Measurements from ENCODE around the gene ZSCAN21.

The ZSCAN21 gene

DNA sequence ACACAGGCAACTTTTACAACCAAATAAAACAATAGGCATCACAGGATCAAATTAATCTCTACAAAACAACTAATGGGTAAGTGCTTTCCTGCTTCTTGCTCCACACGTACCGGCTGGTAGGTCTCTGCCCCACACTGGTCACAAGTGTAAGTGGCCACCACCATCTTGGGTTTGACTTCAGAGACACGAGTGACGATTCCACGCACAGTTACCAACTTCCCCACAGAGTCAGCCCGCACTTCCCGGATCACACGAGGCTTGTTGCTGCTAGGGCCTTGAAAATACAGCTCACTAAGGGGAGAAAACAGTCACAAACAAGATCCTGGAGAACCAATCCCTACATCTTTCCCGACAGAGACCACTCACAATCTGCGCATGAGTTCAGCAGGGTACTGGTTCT lies 49.3 kb downstream of the ZSCAN21 start:
- DNase-seq (ENCODE audit: low read depth in 1 of 2, low spot score in 1 of 2): no peak

DNA sequence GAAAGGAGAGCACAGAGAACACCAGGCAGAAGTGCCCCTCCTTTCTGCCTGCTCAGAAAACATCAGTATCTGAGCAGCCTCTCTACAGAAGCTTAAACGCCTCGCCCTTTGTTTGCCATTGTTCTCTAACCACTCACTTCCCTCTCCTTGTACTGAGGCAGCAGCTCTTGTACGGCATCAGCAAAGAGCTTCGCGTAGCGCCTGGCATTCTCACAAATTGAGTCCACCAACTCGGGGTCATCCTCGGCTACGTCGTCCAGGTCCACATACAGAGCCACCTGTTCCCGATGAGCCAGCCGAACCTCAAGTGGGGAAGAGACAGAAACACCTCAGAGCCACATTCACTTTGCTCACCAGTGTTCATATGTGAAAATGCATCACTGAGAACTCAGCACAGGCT lies 49.9 kb downstream of the ZSCAN21 start:
- DNase-seq (ENCODE audit: low read depth in 1 of 2, low spot score in 1 of 2): no peak

DNA sequence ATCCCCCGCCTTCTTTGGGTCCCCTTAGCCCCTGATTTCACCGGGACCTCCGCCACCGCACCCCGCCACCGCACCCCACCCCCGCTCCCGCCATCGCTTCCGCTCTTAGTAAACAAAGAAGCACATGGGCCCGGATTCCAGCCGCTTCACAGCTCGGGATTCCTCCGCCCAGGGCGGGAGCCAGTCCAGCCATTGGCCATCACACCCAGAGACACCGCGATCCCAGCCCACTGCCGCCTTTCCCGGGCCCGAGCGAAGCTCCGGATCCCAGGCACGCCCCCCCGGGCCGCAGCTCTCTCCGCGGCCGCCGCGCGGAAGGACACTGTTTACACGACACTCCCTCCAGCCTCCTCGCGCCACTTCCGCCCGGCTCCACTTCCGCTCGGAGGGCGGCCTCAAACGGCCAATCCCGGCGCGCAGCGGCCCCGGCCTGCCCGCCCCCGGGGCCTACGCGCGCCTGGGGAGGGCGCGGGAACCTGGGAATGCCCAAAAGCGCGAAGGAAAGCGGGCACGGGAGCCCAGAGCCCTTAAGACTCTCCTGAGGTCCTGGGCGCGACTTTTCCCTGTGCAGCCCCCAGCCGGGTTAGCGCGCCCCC lies 50.9 kb downstream of the ZSCAN21 start:
- peak; percentile 72 to 79 for DNase-seq (ENCODE audit: low read depth in 1 of 2, low spot score in 1 of 2)

DNA sequence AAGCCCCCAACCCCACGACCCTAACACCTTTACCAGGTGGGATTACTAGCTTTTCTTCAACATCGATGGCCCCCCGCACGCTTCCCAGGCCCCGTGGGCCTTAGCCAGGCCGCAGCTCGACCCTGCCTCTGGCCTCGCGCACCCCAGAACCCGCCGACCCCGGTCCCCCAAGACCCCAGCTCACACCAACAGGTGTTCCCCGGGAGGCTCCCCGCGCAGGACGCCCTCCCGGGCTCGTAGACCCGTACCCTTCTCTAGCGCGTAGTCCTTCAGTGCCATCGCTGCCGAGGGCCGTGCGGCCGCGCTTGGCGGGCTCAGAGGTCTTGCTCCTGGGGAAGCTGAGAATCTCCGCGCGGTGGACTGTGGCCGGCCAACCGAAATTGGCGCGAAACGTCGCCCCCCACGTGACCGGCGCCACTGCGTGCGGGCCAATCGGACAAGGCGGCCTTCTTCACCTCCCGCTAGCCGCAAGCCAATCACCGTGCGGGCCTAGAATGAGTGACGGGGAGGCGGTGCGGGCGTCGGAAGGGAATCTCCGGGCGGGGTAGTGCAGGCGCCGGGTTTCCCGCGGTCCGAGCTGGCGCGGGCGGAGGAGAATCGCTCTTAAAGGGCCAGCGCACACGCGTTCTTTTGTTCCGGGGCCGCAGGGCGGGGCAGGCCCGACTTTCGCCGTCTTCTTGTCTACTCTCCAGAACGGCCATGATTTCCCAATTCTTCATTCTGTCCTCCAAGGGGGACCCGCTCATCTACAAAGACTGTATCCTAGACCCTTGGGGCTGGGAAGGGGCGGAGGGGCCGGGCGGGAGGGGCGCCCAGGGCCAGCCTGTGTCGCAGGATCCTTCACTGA lies 51.7 kb downstream of the ZSCAN21 start, which contains the start of the genes AP4M1 and MCM7:
TSS of gene AP4M1 (plus strand) at position 628 of the 847 bp plus-strand sequence. CDS start at position 700, 72 bp downstream.
TSS of gene MCM7 (minus strand) at position 382 of the 847 bp plus-strand sequence. CDS start at position 279, 103 bp downstream.
- DNase-seq (ENCODE audit: low read depth in 1 of 2, low spot score in 1 of 2): peak; percentile 88 to 91

DNA sequence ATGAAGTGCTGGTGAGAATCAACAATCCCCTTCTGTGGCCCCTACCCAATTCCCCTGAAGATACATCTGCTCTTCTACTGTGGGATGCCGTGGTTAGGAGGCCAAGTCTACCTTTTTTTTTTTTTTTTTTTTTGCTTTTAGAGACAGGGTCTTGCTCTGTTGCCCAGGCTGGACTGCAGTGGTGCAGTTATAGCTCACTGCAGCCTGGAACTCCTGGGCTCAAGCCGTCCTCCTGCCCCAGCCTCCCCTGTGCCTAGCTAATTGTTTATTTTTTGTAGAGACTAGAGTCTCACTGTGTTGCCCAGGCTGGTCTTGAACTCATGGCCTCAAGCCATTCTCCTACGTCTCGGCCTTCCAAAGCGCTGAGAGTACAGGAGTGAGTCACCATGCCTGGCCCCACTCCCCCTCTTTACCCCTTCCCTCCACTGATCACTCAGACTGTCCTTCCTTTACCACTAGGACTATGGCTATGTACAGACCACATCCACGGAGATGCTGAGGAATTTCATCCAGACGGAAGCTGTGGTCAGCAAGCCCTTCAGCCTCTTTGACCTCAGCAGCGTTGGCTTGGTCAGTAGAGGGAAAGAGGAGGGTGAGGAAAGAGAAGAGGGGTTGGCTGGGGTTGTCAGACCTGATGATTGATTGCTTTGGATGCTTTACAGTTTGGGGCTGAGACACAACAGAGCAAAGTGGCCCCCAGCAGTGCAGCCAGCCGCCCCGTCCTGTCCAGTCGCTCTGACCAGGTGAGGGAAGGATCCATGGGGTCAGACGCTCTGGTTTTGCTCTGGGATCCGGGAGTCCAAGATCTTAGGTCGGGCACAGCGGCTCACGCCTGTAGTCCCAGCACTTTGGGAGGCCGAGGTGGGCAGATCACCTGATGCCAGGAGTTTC lies 53.6 kb downstream of the ZSCAN21 start:
- no peak for DNase-seq (ENCODE audit: low read depth in 1 of 2, low spot score in 1 of 2)

DNA sequence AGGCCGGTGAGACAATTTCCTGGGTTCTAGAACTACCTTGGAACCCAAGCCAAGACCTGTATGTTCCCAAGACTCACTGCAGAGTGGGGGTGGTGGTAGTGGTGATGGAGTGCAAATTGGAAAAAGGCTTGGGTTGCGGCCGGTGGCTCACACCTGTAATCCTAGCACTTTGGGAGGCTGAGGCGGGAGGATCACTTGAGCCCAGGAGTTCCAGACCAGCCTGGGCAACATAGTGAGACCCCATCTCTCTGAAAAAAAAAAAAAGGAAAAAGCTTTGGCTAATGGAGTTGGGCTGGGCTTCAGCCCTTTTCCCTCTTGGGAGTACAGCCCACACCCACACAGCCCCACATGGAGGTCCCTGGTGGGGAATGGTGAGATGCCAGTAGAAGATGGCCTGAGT lies 56.0 kb downstream of the ZSCAN21 start:
- no peak for DNase-seq (ENCODE audit: low read depth in 1 of 2, low spot score in 1 of 2)

DNA sequence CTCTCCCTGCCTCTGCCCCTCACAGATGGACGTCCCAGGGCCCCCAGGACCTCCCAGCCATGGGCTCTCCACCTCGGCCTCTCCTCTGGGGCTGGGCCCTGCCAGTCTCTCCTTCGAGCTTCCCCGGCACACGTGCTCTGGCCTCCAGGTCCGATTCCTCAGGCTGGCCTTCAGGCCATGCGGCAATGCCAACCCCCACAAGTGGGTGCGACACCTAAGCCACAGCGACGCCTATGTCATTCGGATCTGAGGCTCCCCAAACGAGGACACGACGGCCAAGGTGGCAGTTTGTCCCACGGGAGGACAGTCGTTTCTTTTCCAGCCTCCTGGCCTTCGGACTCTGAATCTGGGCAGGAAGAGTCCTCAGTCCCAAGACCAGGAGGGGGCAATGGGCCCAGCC lies 57.1 kb downstream of the ZSCAN21 start:
- no peak for DNase-seq (ENCODE audit: low read depth in 1 of 2, low spot score in 1 of 2)

DNA sequence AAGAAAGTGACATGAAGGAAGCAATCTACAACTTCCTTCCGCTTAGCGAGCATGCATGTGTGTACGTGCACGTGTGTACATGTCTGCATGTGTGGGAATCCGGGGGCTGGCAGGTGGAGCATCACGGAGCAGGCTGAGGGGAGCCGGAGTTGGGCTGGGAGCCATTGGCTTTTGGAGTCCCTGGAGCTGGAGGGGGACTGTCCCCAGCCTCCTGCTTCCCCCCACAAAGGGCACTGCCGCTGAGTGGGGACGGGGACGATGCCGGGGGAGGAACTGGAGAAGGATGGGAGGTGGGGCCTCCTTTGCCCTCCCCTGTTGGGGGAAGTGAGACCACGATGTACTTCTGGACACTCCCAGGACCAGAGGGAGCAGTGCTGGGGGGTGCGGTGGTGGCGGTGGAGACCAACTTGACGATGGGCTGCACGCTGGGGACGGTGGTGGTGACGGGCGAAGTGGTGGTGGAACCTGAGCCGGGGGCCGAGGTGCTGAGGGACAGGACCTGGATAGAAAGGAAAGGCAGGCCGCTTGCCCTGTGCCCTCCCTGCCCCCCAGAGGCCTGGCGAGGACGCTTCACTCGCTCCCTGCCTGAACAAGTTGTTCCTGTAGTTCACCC lies 57.7 kb downstream of the ZSCAN21 start:
- no peak for DNase-seq (ENCODE audit: low read depth in 1 of 2, low spot score in 1 of 2)

DNA sequence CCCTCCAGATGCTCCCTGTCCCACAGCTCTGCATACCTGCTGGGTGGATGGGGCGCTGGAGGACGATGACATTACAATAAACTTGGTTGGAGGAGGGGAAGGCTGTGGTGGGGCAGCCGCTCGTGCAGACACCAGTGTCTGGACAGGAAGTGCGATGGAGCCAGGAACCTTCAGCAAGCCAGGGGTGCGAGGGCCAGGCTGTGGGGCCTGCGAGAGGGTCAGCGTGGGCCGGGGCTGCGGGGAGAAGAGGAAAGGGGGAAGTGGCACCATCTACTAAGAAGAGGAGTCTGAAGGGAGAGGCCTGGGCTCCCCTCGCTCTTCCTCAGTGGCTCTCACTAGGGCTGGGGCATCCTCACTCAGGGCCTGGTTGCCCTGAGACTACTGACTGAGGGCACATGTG lies 58.3 kb downstream of the ZSCAN21 start:
- no peak for DNase-seq (ENCODE audit: low read depth in 1 of 2, low spot score in 1 of 2)

DNA sequence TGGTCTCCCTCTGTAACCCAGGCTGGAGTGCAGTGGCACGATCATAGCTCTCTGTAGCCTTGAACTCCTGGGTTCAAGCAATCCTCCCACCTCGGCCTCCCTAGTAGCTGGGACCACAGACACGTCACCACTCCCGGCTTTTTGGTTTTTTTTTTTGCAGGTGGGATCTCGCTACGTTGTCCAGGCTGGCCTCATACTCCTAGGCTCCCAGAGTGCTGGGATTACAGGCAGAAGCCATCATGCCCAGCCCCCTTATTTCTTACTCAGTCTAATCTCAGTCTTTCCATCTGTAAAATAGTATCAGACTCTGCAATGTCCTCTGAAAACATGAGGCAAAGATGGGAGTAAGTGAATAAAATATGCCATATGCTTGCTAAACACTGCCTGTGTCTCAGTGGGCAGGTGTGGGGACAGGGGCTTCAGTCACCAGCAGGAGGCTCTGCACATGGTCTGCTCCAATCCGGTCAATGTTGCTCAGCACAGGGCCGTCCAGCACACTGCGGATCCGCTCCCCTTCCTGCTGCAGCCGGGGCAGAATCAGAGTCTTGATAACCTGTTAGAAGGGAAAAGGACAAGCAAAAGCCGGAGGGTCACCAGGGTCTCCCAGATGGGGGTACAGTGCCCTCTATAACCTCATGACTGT lies 60.1 kb downstream of the ZSCAN21 start:
- no peak for DNase-seq (ENCODE audit: low read depth in 1 of 2, low spot score in 1 of 2)

DNA sequence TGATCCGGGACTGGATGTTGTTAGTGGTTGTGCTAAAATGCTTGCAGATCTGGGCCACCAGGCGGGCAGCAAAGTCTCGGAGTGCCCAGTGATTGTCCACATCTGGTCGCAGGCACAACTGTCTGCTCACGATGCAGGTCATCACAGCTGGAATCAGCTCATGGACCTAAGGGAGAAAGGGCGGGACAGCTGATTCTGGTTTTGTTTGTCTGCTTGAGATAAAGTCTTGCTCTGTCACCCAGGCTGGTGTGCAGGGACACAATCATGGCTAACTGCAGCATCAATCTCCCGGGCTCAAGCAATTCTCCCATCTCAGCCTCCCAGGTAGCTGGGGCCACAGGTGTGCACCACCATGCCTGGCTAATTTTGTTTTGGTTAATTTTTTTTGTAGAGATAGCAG lies 61.6 kb downstream of the ZSCAN21 start:
- no peak for DNase-seq (ENCODE audit: low read depth in 1 of 2, low spot score in 1 of 2)

DNA sequence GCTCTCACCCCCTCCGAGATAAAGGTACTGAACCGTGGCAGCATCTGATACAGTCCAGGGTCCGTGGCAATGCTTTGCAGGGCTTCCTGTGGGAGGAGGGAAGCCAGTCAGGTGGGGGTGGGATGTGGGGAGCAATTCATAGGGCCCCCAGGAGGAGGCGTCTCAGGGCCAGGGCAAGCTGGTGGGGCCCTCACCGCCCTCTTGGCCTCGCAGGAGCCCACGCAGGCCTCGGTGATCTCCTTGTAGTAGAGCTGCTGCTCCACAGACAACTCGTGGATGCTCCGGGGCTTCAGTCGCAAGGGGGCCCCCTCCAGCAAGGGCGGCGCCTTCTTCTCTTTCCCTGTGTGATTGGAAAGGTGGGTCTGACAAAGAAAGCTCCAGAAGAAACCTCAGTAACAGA lies 62.3 kb downstream of the ZSCAN21 start:
- no peak for DNase-seq (ENCODE audit: low read depth in 1 of 2, low spot score in 1 of 2)

Data from stimulated activated CD4-positive, alpha-beta T cell treated with anti-CD3 and anti-CD28 coated beads, Interleukin-15, amount 100 ng/mL, for 1 hour (primary cell).